ENCODE data around the gene RAB11FIP4. TPM values are rescaled to one million over a fixed set of nuclear protein-coding genes. Genes with fewer than 3 reads are reported as not detected.
A peak's percentile ranks its signal among the peaks of the same experiment; 100 is the strongest.

RAB11FIP4 gene
- total and polyA plus RNA-seq, 2 donors (not counting 1 experiment from before 2014, with no cell fraction given), result 17.0 to 70.5 TPM

DNA sequence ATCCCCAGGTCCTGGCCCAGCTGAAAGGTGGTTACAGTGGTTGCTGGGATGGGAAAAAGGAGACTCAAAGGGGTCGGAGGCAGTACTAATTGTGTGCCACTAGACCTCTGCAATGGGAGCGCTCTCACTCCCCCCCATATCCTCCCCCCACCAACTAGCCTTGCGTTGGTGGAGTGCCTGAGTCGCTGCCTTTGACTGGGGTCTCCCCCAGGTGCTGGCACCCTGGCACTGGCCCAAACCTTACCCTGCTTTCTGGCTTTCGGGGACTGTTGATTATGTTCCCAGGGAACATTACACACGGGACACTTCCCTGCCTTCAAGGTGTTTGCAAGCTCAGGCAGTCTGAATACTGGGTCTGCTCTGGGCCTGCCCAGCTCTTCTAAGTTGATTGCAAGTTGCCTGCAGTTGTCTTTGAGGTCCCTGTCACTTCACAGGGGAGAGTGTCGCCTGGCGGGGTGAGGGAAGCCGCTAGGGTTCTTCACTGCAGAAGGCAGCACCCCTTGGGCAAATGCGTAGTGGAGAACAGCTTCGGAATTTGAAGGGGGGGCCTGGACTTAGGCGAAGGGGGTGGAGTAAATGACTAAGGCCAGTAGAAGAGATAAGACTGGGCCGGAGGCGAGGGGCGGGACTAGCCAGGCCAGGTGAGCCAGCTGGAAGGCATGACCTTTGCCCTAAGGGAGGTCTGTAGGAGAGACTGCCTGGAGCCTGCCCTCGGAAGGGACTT, 98.0 kb downstream of the RAB11FIP4 start:
- CTCF ChIA-PET, result interaction anchor here (0.6 to 10.3 kb wide), 2 partner anchors 21 to 30 kb away, joined by 5 to 94 read pairs; no protein-coding TSS in a partner anchor
- no peaks in the 10 kb centered on the region for H3K9me3 ChIP-seq (ENCODE audit: control extremely low read depth in 1 of 3, control insufficient read depth in 2 of 3, insufficient read depth in 1 of 3, low read length in 2 of 3)
- POLR2A ChIA-PET, result interaction anchor here (0.5 to 1.4 kb wide), 4 partner anchors 19 to 399 kb away, joined by 3 to 4 read pairs (median 3); no protein-coding TSS in a partner anchor
- peaks cover 57% of the 10 kb centered on the region for H3K79me2 ChIP-seq (ENCODE audit: control insufficient read depth, insufficient read depth, low read length)
- peak overlapping the region; percentile 19 to 90 for H3K27ac ChIP-seq (ENCODE audit: low read length in 2 of 2)
- DNase-seq (peak; percentile 33), ATAC-seq (ENCODE audit: low read depth) (no peak)
- Mint-ChIP-seq H3K27ac (peak overlapping the region; percentile 99), H3K27me3 (no peaks in the 10 kb centered on the region), H3K9me3 (ENCODE audit: insufficient read depth) (no peaks in the 10 kb centered on the region), H3K4me3 (peak overlapping the region; percentile 83), H3K4me1 (peaks cover 69% of the 10 kb centered on the region)
- no peaks in the 10 kb centered on the region for H3K27me3 ChIP-seq (replicated peaks in 1 of 4; ENCODE audit: control extremely low read depth in 1 of 4, control insufficient read depth in 3 of 4, insufficient read depth in 4 of 4, low read length in 3 of 4)
- 96% methylated on average over 14 of the region's 16 CpGs for WGBS (ENCODE audit: insufficient coverage)
- H2AFZ ChIP-seq (ENCODE audit: insufficient read depth, low read depth, low read length, poor library complexity, severe bottlenecking), result no peak overlapping the region
- no peaks in the 10 kb centered on the region for H3K36me3 ChIP-seq (replicated peaks in 1 of 2; ENCODE audit: control extremely low read depth in 1 of 2, control insufficient read depth in 1 of 2, extremely low read depth in 1 of 2, insufficient read depth in 2 of 2, low read length in 1 of 2)
- H3K4me3 ChIP-seq (ENCODE audit: control extremely low read depth in 1 of 5, extremely low read depth in 1 of 5, insufficient read depth in 1 of 5, low read depth in 2 of 5, low read length in 4 of 5), result peak overlapping the region; percentile 56 to 84 (median 80)
- peaks cover 66 to 71% of the 10 kb centered on the region in 2 donors for H3K4me1 ChIP-seq (ENCODE audit: control insufficient read depth in 2 of 2, insufficient read depth in 2 of 2, low read length in 2 of 2)
- TF ChIP-seq CTCF (IDR thresholded peaks at IDR 0.05) (no peak), EZH2 (IDR thresholded peaks at IDR 0.05; ENCODE audit: borderline replicate concordance, insufficient read depth, low read depth, low read length, poor library complexity, severe bottlenecking) (no peak)
- peak overlapping the region; percentile 86 for H3K4me2 ChIP-seq (replicated peaks; ENCODE audit: low read depth, low read length, poor library complexity, severe bottlenecking)
- peak overlapping the region; percentile 90 for H3K9ac ChIP-seq (ENCODE audit: low read length)
- intact Hi-C loops (cut with micrococcal nuclease), result loop anchor here (2.0 to 5.0 kb wide), 2 partner anchors 169 to 522 kb away; partner anchors contain the start of gene EVI2A
- peaks cover 37% of the 10 kb centered on the region for H4K20me1 ChIP-seq (ENCODE audit: control insufficient read depth, insufficient read depth, low read length, poor library complexity, severe bottlenecking)
